HTERT RPE-1 (cell line): ENCODE measurements around the gene REPS2.

ENCODE experiments used
- in situ Hi-C: fragments of 300-500 bp; cut with MboI; formaldehyde crosslinking; loops from 4 replicates; pipeline ENCODE4 v1.14.3; 2020; ENCODE audit warnings: low sequenced_read_pairs

The REPS2 gene

DNA sequence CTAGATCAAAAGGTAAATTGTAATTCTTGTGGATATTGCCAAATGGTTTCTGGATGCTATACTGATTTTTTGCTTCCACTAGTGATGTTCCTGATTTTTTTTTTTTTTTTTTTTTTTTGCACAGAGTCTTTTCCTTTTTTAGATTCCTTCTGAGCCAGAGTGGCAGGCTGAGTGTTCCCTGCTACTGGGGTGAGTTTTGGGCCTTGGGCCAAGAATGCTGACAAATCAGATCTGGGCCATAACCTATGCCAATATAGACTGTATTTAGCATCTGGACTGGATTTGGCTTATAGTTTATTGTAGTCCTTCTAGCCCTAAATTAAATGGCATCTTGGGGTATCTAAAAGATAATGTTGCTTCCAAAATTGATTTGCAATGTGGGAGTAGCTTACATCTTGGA lies 52.8 kb downstream of the REPS2 start:
- in situ Hi-C loops = no loop called here

DNA sequence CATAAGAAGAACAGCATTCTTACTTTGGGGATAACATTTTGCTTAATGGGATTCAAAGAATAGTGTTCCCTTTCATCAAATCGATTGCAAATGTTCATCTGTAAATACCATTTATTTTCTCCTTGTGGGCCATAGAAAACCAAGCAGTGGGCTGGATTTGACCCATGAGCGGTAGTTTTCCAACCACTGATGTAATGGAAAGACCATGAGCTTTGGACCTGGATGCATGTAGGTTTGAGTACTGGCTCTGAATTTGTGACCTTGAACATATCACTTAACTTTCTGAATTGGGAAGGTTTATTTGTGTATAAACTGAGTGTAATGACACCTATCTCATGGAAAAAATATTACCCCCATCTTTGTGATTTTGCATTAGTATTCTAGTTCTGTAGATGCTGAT lies 54.3 kb downstream of the REPS2 start:
- in situ Hi-C loops = no loop called here

DNA sequence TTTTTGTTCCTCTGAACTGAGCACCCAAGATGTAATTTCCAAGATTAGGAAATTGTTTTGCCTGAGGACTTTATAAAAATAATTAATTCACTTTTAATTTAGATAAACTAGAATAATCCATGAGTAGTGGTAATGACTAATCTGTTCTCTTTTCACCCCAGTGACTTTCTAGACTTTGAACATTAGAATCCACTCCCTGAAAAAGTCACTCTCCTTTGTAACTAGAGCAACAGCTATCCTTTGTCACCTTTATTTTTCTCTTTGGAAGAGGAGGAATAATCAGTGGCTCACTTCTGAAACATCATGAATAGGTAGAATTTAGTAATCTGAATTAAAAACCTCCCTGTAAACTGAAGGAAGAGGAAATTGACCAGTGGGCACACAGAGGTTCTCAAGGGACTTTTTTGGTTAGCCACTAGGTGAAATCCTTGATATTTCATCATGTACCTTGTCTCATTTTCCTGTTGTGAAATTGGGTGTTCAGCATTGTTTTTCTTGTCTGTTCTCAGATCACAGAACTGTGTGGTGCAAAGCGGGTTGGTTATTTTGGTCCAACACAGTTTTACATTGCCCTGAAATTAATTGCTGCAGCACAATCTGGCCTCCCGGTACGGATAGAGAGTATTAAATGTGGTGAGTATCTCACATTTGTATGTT lies 59.4 kb downstream of the REPS2 start:
- in situ Hi-C loops = no loop called here

DNA sequence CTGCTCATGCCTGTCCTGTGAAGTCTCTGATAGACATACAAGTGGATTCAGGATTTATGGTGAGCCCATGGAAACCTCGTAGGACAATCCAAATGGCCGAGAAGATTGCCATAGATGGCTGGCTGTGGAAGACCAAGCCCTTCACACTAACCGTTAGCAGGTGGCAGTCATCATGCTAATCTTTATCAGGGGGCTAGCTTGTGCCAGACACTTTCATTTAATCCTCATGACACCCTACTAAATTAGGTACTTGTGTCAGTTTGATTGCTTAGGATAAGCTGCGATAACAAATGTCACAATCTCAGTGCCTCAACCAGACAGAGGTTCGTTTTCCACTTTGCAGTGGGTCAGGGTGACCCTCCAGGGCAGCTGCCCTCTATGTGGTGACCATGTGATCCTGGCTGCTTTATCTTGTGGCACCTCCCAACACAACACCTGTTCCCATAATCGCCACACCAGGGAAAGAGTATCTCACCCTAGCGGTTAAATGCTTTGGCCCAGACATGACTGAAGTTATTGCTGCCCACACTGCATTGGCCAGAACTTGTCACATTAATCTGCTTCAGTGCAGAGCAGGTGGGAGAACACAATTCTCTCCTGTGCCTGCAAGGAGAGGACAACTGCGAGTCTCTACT lies 60.8 kb downstream of the REPS2 start:
- in situ Hi-C loops = no loop called here

DNA sequence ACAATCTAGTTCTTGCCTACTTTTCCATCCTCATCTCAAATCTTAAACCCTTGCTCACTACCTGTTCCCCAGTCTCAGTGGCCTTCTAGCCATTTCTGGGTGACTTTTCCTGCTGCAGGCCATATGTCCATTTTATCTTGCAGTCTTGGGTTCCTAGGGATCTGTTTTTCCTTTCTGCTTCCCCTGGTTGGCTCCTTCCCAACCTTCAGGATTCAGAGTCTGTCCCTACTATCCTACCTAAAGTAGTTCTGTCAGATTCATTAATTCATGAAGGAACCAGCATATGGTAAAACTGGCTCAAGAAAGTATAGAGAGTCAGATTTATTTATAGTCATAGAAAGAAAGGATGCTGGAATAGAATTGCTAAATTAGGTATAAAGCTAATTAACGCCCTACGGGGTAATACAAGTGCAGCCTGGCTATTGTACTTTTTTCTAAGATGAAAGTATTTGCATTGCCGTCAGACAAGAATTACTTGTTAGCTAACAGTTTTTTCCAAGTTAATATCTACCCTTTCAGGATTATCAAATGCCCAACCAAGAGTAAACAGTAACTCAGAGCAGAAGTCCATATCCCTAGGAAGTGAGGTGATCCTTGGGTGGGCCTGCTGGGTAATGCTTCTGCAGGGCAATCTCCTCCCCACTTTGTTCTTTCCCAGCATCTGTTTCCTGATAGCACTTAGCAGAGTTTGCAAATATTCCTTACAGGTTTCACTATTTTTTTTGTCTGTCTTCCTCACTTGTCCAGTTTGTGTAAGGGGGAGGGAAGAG lies 63.6 kb downstream of the REPS2 start:
- in situ Hi-C loops = no loop called here

DNA sequence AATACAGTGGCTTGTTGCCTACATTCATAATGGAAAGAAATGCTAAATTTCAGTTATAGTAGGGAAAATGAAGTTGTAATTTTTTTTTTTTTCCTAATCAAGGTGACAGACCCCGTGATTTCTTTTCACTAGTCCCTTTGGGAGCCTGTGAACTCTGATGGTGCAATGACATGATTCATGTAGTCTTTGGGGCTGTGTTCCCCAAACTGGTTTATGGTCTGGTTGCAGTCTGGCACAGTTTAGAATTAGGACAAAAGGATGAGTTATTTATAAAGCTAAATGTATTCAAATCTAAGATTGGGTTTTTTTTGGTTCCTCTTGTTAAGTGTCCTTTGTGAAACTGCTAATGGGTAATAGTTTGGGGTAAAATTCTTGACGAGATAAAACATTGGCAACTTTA lies 66.0 kb downstream of the REPS2 start:
- in situ Hi-C loops = no loop called here

DNA sequence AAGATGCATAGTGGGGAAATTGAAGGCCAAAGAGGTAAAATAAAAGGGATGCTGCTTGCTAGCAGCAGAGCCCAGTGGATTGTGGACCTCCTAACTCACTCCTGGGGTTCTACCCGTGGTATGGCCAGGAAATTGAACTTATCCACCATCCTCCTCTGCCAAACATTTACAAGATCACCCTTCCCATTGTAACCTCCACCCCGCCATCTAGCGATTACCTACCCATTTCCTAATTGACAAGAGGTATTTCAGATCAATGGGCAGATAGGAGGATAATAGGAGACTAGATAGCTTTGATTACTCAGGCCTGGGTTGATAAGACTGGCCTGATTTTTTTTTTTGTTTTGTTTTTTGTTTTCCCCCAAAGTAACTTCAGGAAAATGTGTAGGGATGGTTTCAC lies 67.8 kb downstream of the REPS2 start:
- in situ Hi-C loops = no loop called here

DNA sequence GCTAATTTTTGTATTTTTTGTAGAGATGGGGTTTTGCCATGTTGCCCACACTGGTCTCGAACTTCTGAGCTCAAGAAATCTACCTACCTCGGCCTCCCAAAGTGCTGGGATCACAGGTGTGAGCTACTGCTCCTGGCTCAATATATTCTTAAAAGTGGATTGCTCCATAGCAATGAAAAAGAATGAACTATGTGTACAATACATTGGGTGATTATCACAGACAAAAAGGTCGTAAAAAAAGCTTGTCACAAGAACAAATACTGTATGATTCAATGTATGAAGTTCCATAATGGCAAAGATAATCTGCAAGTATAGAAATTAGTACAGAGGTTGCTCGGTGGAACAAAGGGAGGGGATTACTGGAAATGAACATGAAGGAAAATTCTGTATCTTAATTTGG lies 70.7 kb downstream of the REPS2 start:
- in situ Hi-C loops = no loop called here

DNA sequence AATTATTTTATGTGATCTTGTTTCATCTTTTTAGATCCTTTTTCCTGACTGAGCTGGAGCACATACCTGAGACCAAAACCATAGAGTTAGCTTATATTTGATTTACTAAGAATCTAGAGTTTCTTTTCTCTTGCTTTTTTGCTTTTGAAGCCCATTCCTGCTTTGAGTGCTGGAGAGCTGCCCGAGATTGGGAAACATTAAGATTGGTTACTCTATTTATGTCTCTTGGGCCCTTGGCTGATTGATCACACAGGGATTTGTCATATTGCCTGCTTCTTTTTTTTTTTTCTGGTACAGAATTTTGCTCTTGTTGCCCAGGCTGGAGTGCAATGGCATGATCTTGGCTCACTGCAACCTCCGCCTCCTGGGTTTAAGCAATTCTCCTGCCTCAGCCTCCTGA lies 73.9 kb downstream of the REPS2 start:
- in situ Hi-C loops = no loop called here

DNA sequence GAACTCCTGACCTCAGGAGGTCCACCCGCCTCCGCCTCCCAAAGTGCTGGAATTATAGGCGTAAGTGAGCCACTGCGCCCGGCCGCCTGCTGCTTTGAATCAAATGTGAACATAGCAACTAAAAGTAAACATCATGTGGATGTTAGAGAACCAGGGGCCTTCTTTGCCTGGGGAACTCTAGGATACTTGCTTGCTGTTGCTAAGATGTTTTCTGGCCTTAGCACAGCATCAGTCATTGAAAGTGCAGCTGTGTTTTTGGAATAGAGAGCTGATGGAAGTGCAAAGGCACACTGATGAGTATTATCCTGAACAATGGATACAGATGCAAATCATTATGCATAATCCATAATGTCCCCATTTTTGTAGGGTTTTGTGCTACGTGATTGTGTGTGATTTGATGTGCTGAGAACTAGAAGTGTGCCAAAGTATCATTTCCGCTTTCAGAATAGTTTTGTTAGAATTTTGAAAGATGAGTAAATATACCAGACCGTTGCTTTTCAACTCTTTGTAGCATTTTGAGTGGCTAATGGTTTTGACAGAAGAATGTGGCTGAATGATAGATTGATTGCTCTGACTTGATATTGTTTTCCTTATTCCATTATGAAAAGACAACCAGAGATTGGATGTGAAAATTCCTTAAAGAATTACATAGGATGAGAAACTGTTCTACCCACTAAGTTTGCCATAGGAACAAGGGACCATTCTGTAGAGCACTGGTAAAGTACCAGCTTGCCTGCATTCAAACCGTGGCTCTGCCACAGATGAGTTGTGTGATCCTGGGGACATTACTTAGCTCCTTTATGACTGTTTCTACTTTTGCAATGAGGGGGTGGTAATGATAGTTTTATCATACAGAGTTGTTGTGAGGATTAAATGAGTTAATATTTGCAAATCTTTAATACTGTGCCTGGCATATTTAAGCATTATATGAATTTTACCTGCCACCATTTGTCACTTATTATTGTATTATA lies 74.7 kb downstream of the REPS2 start:
- in situ Hi-C loops = no loop called here

DNA sequence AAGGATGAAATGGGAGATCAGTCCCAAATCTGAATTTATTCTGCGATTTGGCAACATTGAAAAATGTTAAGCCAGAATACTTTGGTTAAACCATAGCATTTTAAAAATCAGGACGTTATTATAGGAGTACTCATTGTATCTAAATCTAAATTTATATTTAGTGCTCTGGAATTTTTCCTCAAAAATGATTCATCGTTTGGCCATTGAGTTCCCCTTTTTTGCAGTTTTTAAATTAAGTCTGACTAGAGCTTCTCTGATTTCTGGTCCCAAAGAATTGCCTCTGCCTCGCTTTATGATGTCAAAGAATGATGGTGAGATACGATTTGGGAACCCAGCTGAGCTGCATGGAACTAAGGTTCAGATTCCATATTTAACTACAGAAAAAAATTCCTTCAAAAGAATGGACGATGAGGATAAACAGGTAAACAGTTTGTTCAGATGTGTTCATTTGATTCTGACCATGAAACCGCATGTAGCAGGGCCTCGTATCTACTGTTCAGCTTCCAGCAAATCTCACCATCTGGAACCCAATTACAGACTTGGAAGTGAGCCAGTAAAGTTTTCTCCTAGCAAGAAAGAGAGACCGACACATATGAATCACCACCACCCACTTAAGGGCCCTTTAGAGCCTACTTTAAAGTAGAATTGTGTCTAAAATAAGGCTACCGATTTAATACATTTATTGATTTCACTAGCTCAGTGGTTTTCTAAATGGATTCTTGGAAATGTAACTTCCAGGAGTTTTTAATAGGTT lies 75.6 kb downstream of the REPS2 start:
- in situ Hi-C loops = no loop called here

DNA sequence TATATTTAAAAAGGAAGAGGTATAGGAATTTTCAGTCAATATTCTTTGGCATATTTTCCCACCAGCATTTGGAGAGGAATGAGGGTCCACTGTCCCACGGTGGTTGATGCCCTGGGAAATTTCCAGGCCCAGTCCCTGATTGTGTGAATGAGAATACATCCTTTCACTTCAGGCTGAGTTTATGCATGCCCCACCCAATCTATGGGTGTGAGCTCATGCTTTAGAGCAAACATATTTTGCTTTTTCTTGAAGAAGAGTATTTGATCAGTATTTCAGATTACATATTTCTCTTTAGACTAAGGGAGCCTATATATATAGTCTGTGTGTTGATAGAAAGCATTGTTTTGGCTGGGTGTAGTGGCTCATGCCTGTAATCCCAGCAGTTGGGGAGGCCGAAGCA lies 77.2 kb downstream of the REPS2 start:
- in situ Hi-C loops = no loop called here

DNA sequence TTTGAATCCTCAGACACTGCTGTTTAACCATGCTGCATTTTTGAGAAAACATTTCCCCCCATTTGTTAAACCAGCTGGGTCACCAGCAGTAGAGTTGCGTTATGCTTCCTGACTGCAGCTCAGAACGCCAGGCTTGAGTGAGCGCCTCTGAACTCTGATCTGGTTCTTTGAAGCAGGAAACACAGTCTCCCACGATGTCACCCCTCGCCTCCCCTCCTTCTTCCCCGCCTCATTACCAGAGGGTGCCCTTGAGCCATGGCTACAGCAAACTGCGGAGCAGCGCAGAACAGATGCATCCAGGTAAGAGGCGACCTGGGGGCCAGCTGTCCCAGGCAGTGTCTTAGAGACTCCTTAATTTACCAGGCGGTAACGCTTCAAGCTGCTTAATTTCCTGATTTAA lies 78.4 kb downstream of the REPS2 start:
- in situ Hi-C loops = no loop called here

DNA sequence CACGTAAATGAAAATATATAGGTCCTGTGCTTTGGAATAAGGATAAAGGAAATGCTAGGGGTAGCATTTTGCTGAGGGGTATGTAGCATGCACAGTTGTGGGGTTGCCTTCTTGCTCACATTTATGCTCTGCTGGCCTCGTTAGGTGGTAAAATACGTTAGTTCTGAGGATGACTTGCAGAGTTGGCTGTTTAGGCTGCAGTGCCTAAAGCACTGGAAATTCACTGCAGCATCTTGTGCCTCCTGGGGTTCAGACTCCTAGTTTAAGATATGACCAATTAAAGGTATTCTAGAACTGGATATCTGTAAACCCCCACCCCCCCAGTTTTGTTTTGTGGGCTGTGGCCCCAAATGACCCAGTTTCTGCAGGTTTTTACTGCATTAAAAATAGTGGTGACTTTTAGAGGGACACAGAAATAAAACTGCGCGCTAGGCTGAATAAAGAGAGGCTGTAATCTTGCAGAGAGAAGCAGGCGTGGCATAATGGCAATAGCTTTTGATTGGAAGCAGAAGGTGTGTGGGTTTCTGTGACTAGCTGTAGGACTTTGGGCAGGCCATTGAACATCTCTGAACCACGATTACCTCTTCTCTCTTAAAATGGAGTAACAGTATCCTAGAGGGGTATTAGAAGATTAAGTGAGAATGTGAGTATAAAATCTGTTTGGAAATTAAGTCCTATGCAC lies 79.3 kb downstream of the REPS2 start:
- in situ Hi-C loops = no loop called here

DNA sequence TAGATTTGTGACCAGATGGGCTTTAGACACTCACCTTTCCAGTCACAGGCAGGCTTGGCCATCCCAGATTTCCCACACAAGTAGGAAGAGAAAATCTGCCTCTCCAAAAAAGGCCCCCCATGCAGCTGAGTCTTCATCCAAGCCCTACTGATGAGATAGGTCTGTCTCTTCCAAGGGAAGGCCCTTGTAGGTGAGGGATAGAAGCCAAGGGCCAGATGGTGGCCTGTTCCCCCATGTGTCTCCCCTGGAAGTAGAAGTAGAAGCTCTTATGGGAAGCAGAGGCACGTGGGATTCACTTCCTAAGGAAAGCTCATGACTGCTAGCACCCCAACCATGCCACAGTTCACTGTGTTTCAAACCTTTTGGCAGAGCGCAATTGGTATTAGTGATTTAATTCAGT lies 81.5 kb downstream of the REPS2 start:
- in situ Hi-C loops = no loop called here

DNA sequence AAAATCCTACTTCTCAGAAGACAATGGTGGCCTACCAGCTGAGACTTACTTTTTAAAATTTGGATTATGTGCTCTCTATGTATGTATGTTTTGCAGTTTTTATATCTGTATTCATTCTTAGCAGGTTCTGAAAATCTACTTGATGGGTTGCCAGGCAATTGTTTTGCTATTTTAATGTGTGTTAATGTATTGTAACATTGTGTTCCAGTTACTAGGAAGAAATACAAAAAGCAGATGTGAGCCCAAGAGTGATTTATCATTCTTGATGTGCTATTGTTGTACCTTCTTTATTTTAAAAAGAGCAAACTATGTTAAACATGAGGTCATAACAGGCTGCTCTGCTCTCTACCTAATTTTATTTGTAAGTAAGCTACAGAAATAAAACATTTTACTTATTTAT lies 81.9 kb downstream of the REPS2 start:
- in situ Hi-C loops = no loop called here

DNA sequence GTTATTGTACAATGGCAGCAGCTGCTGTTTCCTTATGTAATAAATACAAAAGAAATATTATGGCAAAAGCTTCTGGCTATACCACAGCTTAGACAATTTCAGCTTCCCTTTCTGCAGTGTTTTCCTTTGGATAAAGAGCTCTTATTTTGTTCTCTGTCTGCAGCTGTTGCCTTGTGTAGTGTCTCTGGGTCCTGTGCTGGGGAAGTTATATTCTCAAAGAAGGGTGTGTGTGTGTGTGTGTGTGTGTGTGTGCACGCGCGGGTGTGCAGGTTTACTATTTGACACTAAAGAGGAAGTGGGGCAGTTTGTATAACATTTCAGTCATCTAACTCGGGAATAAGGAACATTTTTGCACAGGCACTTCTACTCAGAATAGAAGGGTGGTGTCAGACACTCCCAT lies 83.6 kb downstream of the REPS2 start:
- in situ Hi-C loops = no loop called here

DNA sequence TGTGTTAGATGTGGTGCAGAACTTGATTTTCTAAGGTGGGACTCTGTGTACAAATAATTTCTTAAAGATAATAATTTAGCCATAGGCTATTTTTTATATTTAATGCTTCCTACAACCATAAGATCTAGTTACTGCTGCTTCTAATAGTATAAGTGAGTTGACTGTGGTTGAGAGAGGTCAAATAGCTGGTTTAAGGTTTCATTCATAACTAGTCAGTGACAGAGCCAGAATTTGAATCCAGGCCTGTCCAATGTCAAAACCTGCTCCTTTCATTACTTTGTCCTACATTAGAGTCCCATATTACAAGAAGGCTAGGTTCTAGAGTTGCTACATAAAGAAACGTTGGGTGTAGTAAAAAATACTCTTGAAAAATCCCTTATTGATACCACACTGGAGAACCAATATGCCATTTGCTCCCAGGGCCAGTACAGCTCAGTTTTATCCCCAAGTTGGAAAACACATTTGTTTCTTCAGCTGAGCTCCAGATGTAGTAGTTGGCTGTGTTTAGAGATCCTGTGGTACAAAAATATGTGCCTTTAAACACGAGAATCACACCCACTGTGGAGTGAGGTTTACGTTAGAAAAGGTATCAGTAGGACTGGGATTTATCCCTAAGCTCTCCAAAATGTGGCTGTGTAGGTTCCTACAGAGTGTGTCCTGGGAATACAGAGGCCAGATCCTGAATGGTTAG lies 84.3 kb downstream of the REPS2 start:
- in situ Hi-C loops = no loop called here

DNA sequence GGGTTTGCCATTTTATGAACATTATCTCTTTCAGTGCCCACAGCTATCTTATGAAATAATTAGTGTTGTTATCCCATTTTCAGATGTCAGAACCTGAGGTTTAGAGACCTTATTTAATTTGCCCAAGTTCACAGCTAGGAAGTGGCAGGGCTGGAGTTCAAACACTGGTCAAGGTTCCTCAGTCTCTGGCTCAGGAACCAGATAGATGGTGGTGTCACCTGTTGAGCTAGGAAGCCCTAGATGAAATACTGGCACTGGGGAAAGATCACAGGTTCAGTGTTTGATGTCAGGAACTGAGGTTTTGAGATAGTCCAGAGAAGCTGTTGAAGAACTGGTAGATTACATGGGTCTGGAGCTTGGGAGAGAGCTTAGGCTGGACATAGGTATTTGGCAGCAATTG lies 85.4 kb downstream of the REPS2 start:
- in situ Hi-C loops = no loop called here
